ENCODE results near the gene APOBEC3A. TPM values are rescaled to one million over a fixed set of nuclear protein-coding genes. Genes with fewer than 3 reads are reported as not detected.

The APOBEC3A gene
- total and polyA plus RNA-seq, 2 of the 8 experiments (the other 6 are each of a cell fraction or from before 2014, with no cell fraction given) = not detected

DNA sequence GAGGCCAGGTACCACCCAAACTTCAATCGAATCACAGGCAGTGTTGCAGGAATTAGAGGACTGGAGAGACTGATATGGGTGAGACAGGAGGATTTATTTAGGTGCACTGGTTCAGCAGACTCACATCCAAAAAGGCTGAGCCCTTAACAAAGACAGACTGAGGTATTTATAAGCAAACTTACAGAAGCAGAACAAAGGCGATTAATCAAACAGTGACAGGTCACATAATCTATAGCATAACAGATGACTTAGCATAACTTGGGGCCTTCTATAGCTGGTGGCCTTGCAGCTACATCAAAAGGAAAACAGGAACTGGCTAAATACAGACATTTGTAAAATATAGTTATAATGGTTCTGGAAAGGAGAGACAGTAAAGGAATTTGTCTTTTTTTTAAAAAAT lies 26.8 kb downstream of the APOBEC3A start:
- Histone ChIP-seq H2AK5ac (ENCODE audit: low read depth, low read length) (no peak overlapping the region), H3K18ac (ENCODE audit: extremely low read depth, low read length) (no peak overlapping the region), H2BK20ac (ENCODE audit: low read length) (no peak overlapping the region), H2BK5ac (ENCODE audit: low read depth, low read length) (no peak overlapping the region), H2BK120ac (replicated peaks; ENCODE audit: low read depth, low read length) (no peak overlapping the region), H3K27me3 (replicated peaks in 1 of 4; ENCODE audit: control insufficient read depth in 3 of 4, extremely low read depth in 1 of 4, insufficient read depth in 3 of 4, low read length in 3 of 4) (no peaks in the 10 kb centered on the region), H3K9ac (replicated peaks in 1 of 4; ENCODE audit: extremely low read depth in 1 of 4, low read depth in 3 of 4, low read length in 3 of 4) (no peak overlapping the region), H3K23ac (ENCODE audit: insufficient read length) (no peak overlapping the region), H3K4me2 (ENCODE audit: insufficient read depth in 1 of 2, low read depth in 2 of 2, low read length in 2 of 2) (no peak overlapping the region), H4K91ac (replicated peaks; ENCODE audit: insufficient read length, low read length) (no peak overlapping the region), H3K4me1 (replicated peaks in 1 of 4; ENCODE audit: control insufficient read depth in 3 of 4, insufficient read depth in 4 of 4, low read length in 3 of 4) (peaks cover 0 to 16% (median 4%) of the 10 kb centered on the region in 4 experiments; a peak in 6 of 7 replicates), H3K4me3 (ENCODE audit: extremely low read depth in 1 of 4, insufficient read depth in 2 of 4, low read depth in 3 of 4, low read length in 4 of 4) (no peak overlapping the region), H3K9me3 (ENCODE audit: insufficient read depth in 2 of 2, low read depth in 1 of 2, low read length in 1 of 2) (peaks cover 7 to 14% of the 10 kb centered on the region in 2 experiments), H3K36me3 (ENCODE audit: control insufficient read depth in 2 of 4, insufficient read depth in 4 of 4, low read length in 3 of 4) (peaks cover 0 to 5% (median 0%) of the 10 kb centered on the region in 4 experiments; a peak in 2 of 8 replicates), H3K56ac (replicated peaks; ENCODE audit: insufficient read length, low read depth, low read length) (no peak overlapping the region), H4K5ac (ENCODE audit: insufficient read length, low read depth, low read length) (no peak overlapping the region), H2BK15ac (ENCODE audit: low read length) (no peak overlapping the region), H3K79me1 (ENCODE audit: low read depth, low read length) (no peaks in the 10 kb centered on the region), H3K27ac (ENCODE audit: low read depth, low read length) (no peak overlapping the region), H4K8ac (ENCODE audit: extremely low read depth, insufficient read depth, low read length) (no peak overlapping the region), H4K20me1 (replicated peaks in 1 of 2; ENCODE audit: control insufficient read depth in 1 of 2, insufficient read depth in 2 of 2, low read length in 2 of 2) (no peaks in the 10 kb centered on the region), H3K23me2 (ENCODE audit: low read depth, low read length) (no peaks in the 10 kb centered on the region), H2AFZ (ENCODE audit: low read length) (no peak overlapping the region), H3K4ac (replicated peaks; ENCODE audit: insufficient read length, low read depth, low read length) (no peak overlapping the region), H3K14ac (ENCODE audit: insufficient read length) (no peak overlapping the region), H3K79me2 (ENCODE audit: control insufficient read depth in 1 of 2, insufficient read depth in 2 of 2, low read length in 2 of 2) (no peaks in the 10 kb centered on the region), H2BK12ac (ENCODE audit: low read depth, low read length) (no peak overlapping the region)
- TF ChIP-seq SIRT6 (IDR thresholded peaks at IDR 0.05; ENCODE audit: low read length) (no peak), SRF (IDR thresholded peaks at IDR 0.05; ENCODE audit: low read depth, low read length) (no peak), SP4 (IDR thresholded peaks at IDR 0.05; ENCODE audit: low read length) (no peak), RBBP5 (IDR thresholded peaks at IDR 0.05; ENCODE audit: borderline replicate concordance, low read depth, low read length) (no peak)
- FAIRE-seq (no peak), DNase-seq (ENCODE audit: low read depth in 1 of 2, low spot score in 2 of 2) (no peak)
- ChIA-PET CTCF (ENCODE audit: partially characterized antibody) (interaction anchor here (0.6 to 6.9 kb wide), 5 partner anchors 11 to 159 kb away, joined by 3 to 63 read pairs (median 4); no protein-coding TSS in a partner anchor), POLR2A (ENCODE audit: partially characterized antibody) (no interaction called here)
- 87% methylated on average over 2 of the region's 2 CpGs; no CpG with 5 or more reads in 1 of the 2 experiments for WGBS, 2 experiments (ENCODE audit: extremely low coverage in 1 of 2, insufficient coverage in 1 of 2, insufficient read length in 1 of 2, insufficient replicate concordance in 2 of 2, low coverage in 1 of 2, low lambda C conversion rate in 2 of 2, missing lambda C conversion rate in 1 of 2)
